GM18907 (cell line): ENCODE measurements around the gene C11orf87.

Experiments used
- ATAC-seq: cut with Tn5 transposase; IDR thresholded peaks from one replicate; pipeline ENCODE4 v1.9.1; 2021; ENCODE audit warnings: mild to moderate bottlenecking, moderate library complexity; ENCODE audit not compliant: unreplicated experiment

The C11orf87 gene

GRCh38 chr11:109439684-109440083 lies 17.7 kb downstream of the C11orf87 start:
- ATAC-seq, result no peak

- no peak for ATAC-seq
Measured at GRCh38 chr11:109443052-109443451, 21.1 kb downstream of the C11orf87 start.

GRCh38 chr11:109454857-109455256 lies 32.9 kb downstream of the C11orf87 start:
- ATAC-seq, result no peak
